ENCODE data around the gene C20orf96. TPM values are rescaled to one million over a fixed set of nuclear protein-coding genes. Genes with fewer than 3 reads are reported as not detected.

The C20orf96 gene
- total and polyA plus RNA-seq, 7 experiments from 2014 or later = 0.86 to 5.7 (median 4.7) TPM

- Mint-ChIP-seq H3K27ac (peak overlapping the region; percentile 26 to 87 (median 72)), H3K36me3 (no peaks in the 10 kb centered on the region), H3K9me3 (peaks cover 0 to 2% (median 0%) of the 10 kb centered on the region in 11 donors), H3K27me3 (peaks cover 0 to 4% (median 0%) of the 10 kb centered on the region in 5 donors), H3K4me1 (peaks cover 10 to 30% (median 26%) of the 10 kb centered on the region in 7 donors), H3K4me3 (peak overlapping the region in 8 of 10 donors; percentile 26 to 88 (median 68))
- CTCF ChIA-PET = interaction anchor here (0.6 to 3.9 kb wide), 7 partner anchors 10 to 121 kb away, joined by 3 to 29 read pairs (median 5); partner anchors contain the start of genes DEFB129 and DEFB132
- no peak for DNase-seq
- POLR2A ChIA-PET = interaction anchor here (0.7 to 2.8 kb wide), 4 partner anchors 19 to 53 kb away, joined by 3 to 14 read pairs (median 4); partner anchors contain the start of gene ZCCHC3
- Histone ChIP-seq H3K4me1 (ENCODE audit: control insufficient read depth in 2 of 2, insufficient read depth in 2 of 2, low read length in 2 of 2) (peaks cover 4 to 9% of the 10 kb centered on the region in 2 donors), H3K9me3 (ENCODE audit: control insufficient read depth in 2 of 3, low read length in 3 of 3) (no peaks in the 10 kb centered on the region), H3K4me3 (ENCODE audit: low read length) (no peak overlapping the region), H3K27me3 (ENCODE audit: control insufficient read depth in 2 of 2, insufficient read depth in 2 of 2, low read length in 2 of 2) (no peaks in the 10 kb centered on the region), H3K36me3 (ENCODE audit: control insufficient read depth in 2 of 3, insufficient read depth in 3 of 3, low read length in 3 of 3) (no peaks in the 10 kb centered on the region), H3K27ac (ENCODE audit: low read depth, low read length) (peak overlapping the region; percentile 47)
- intact Hi-C loops (cut with micrococcal nuclease) = loop anchor here in 1 of 2 donors (10.0 kb wide), 1 partner anchor 1776 kb away; the partner anchor contains the start of gene STK35
- no peak for ATAC-seq
Observed at GRCh38 chr20:328975-329695, 38.6 kb upstream of the C20orf96 start.

- ATAC-seq = no peak
- H3K36me3 ChIP-seq (ENCODE audit: control insufficient read depth in 2 of 3, insufficient read depth in 3 of 3, low read length in 3 of 3) = no peaks in the 10 kb centered on the region
- no peaks in the 10 kb centered on the region for H3K27me3 ChIP-seq (ENCODE audit: control insufficient read depth in 2 of 2, insufficient read depth in 2 of 2, low read length in 2 of 2)
- Mint-ChIP-seq H3K36me3 (no peaks in the 10 kb centered on the region), H3K4me3 (peak overlapping the region; percentile 67 to 88 (median 72)), H3K9me3 (peaks cover 0 to 2% (median 0%) of the 10 kb centered on the region in 11 donors), H3K27me3 (peaks cover 0 to 8% (median 0%) of the 10 kb centered on the region in 5 donors), H3K27ac (peak overlapping the region; percentile 35 to 87 (median 72)), H3K4me1 (peaks cover 10 to 31% (median 28%) of the 10 kb centered on the region in 7 donors)
- no peak overlapping the region for H3K4me3 ChIP-seq (ENCODE audit: low read length)
- intact Hi-C loops (cut with micrococcal nuclease) = loop anchor here in 1 of 2 donors (10.0 kb wide), 1 partner anchor 1776 kb away; the partner anchor contains the start of gene STK35
- peak in 2 of 9 donors; percentile 21 to 55 for DNase-seq
- H3K9me3 ChIP-seq (ENCODE audit: control insufficient read depth in 2 of 3, low read length in 3 of 3) = no peaks in the 10 kb centered on the region
- POLR2A ChIA-PET = interaction anchor here (0.7 to 2.8 kb wide), 5 partner anchors 26 to 62 kb away, joined by 3 to 14 read pairs (median 3); partner anchors contain the start of gene ZCCHC3
- H3K27ac ChIP-seq (ENCODE audit: low read depth, low read length) = peak overlapping the region; percentile 82
- CTCF ChIA-PET = interaction anchor here (0.5 to 3.9 kb wide), 5 partner anchors 36 to 271 kb away, joined by 3 to 29 read pairs (median 11); partner anchors contain the start of gene DEFB132
- H3K4me1 ChIP-seq (ENCODE audit: control insufficient read depth in 2 of 2, insufficient read depth in 2 of 2, low read length in 2 of 2) = peaks cover 7 to 9% of the 10 kb centered on the region in 2 donors
Observed at GRCh38 chr20:328027-328974, 37.8 kb upstream of the C20orf96 start.

DNA sequence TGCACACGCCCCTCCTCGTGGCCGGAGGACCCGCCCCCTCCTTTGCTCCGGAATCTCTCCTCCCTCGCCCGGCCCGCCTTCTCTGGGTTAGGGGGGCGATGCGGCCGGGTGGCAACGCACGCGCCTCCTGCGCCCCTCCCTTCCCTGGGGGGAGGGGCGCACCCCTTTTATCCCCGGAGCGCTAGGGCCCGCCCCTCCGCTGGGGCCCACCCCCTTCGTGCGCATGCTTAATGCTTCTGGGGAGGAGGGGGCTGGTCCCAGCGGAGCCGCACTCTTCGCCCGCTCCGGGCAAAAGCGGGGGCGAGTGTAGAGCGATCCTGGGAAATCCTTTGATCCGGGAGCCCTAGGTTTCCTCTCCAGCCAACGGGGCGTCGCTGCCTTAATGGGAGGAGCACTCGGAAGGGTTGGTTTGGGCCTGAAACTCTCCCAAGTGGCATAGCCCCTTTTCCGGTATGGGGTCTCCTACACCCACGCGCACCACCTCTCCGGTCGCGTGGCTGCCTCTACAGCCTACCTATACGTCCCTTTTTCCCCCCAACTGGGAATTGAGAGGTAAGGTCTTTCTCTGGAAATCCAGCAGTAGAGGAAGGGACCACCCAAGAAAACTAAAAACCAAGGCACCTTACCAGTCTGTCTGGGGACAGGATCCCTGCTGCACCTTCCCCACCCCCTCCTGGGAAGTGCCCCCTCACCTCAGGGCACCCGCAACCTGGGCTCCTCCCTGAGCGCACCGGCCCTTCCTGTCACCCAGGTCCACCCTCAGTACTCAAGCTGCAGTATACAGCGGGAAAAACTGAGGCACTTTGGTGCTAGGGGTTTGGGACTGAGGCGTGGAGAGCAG is 36.9 kb upstream of the C20orf96 start:
- H3K9me3 ChIP-seq (ENCODE audit: control insufficient read depth in 2 of 3, low read length in 3 of 3) = no peaks in the 10 kb centered on the region
- ChIA-PET POLR2A (interaction anchor here (1.1 to 6.3 kb wide), 2 partner anchors 29 to 61 kb away, joined by 4 to 74 read pairs; partner anchors contain the start of gene ZCCHC3), CTCF (interaction anchor here (0.8 kb wide), 1 partner anchor 272 kb away, joined by 3 read pairs; no protein-coding TSS in a partner anchor)
- ATAC-seq (peak; percentile 56), DNase-seq (peak; percentile 66 to 87 (median 83))
- Mint-ChIP-seq H3K27ac (peak overlapping the region in 8 of 9 donors; percentile 53 to 87 (median 82)), H3K9me3 (peaks cover 0 to 2% (median 0%) of the 10 kb centered on the region in 11 donors), H3K4me3 (peak overlapping the region; percentile 53 to 88 (median 80)), H3K27me3 (peaks cover 0 to 6% (median 0%) of the 10 kb centered on the region in 5 donors), H3K36me3 (no peaks in the 10 kb centered on the region), H3K4me1 (peaks cover 10 to 31% (median 28%) of the 10 kb centered on the region in 7 donors)
- intact Hi-C loops (cut with micrococcal nuclease) = loop anchor here (1.0 to 10.0 kb wide), 5 partner anchors 19 to 1777 kb away; partner anchors contain the start of genes NRSN2 (in 2 of the 2), STK35 (in 1 of the 2) and TRIB3 (in 1 of the 2)
- H3K4me3 ChIP-seq (ENCODE audit: low read length) = peak overlapping the region; percentile 54
- peaks cover 7 to 9% of the 10 kb centered on the region in 2 donors for H3K4me1 ChIP-seq (ENCODE audit: control insufficient read depth in 2 of 2, insufficient read depth in 2 of 2, low read length in 2 of 2)
- no peaks in the 10 kb centered on the region for H3K36me3 ChIP-seq (ENCODE audit: control insufficient read depth in 2 of 3, insufficient read depth in 3 of 3, low read length in 3 of 3)
- H3K27me3 ChIP-seq (ENCODE audit: control insufficient read depth in 2 of 2, insufficient read depth in 2 of 2, low read length in 2 of 2) = no peaks in the 10 kb centered on the region
- peak overlapping the region; percentile 82 for H3K27ac ChIP-seq (ENCODE audit: low read depth, low read length)

DNA sequence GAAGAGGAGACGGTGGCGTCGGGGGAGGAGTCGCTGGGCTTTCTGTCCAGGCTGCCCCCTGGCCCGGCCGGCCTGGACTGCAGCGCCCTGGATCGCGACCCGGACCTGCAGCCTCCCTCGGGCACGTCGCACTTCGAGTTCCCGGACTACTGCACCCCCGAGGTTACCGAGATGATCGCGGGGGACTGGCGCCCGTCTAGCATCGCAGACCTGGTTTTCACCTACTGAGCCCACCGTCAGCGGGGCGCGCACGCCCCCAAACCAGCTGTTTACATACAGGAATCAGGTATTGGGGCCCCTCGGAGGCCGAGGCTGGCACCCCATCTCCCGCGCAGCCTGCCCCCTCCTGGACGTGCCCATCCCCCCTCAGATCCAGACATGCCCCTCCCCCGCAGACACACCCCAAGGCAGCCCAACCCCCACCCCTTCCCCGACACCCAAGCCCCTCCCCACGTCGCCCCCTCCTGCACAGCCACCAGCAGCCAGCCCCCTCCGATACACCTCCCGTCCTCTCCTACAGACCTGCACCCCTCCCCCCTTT is 36.2 kb upstream of the C20orf96 start:
- DNase-seq (no peak), ATAC-seq (no peak)
- H3K4me3 ChIP-seq (ENCODE audit: low read length) = peak overlapping the region; percentile 54
- peaks cover 7 to 9% of the 10 kb centered on the region in 2 donors for H3K4me1 ChIP-seq (ENCODE audit: control insufficient read depth in 2 of 2, insufficient read depth in 2 of 2, low read length in 2 of 2)
- peak overlapping the region; percentile 67 to 88 (median 81) for H3K4me3 Mint-ChIP-seq
- no peaks in the 10 kb centered on the region for H3K27me3 ChIP-seq (ENCODE audit: control insufficient read depth in 2 of 2, insufficient read depth in 2 of 2, low read length in 2 of 2)
- H3K27me3 Mint-ChIP-seq = peaks cover 0 to 6% (median 0%) of the 10 kb centered on the region in 5 donors
- H3K36me3 Mint-ChIP-seq = no peaks in the 10 kb centered on the region
- peaks cover 0 to 2% (median 0%) of the 10 kb centered on the region in 11 donors for H3K9me3 Mint-ChIP-seq
- H3K9me3 ChIP-seq (ENCODE audit: control insufficient read depth in 2 of 3, low read length in 3 of 3) = no peaks in the 10 kb centered on the region
- H3K36me3 ChIP-seq (ENCODE audit: control insufficient read depth in 2 of 3, insufficient read depth in 3 of 3, low read length in 3 of 3) = no peaks in the 10 kb centered on the region
- peaks cover 10 to 31% (median 28%) of the 10 kb centered on the region in 7 donors for H3K4me1 Mint-ChIP-seq
- CTCF ChIA-PET = no interaction called here
- peak overlapping the region in 8 of 9 donors; percentile 64 to 87 (median 77) for H3K27ac Mint-ChIP-seq
- POLR2A ChIA-PET = interaction anchor here (1.1 to 6.3 kb wide), 3 partner anchors 17 to 29 kb away, joined by 3 to 74 read pairs (median 13); partner anchors contain the start of gene ZCCHC3
- intact Hi-C loops (cut with micrococcal nuclease) = loop anchor here (1.0 to 10.0 kb wide), 5 partner anchors 20 to 1778 kb away; partner anchors contain the start of genes NRSN2 (in 2 of the 2), STK35 (in 1 of the 2) and TRIB3 (in 1 of the 2)
- peak overlapping the region; percentile 82 for H3K27ac ChIP-seq (ENCODE audit: low read depth, low read length)
